Fibroblast of lung (primary cell): ENCODE data around the gene OXCT2.

ENCODE experiments used
- EZH2 ChIP-seq: IDR thresholded peaks from 2 replicates; pipeline ENCODE4 v1.5.1; 2012; ENCODE audit warnings: low read length, control low read depth, mild to moderate bottlenecking; ENCODE audit errors: missing control alignments
- TF ChIP-seq, protein P1 (sequence below), 2 donors: IDR thresholded peaks in 1 of 2; conservative IDR thresholded peaks in 1 of 2; 1 replicate in 1 of 2; 2 replicates in 1 of 2; pipeline ENCODE4 v1.5.1; 2011 to 2012; ENCODE audit warnings: low read length in 2 of 2, control low read depth in 1 of 2, inconsistent platforms in 1 of 2, low read depth in 1 of 2, mild to moderate bottlenecking in 1 of 2

- TF ChIP-seq, protein P1, sequence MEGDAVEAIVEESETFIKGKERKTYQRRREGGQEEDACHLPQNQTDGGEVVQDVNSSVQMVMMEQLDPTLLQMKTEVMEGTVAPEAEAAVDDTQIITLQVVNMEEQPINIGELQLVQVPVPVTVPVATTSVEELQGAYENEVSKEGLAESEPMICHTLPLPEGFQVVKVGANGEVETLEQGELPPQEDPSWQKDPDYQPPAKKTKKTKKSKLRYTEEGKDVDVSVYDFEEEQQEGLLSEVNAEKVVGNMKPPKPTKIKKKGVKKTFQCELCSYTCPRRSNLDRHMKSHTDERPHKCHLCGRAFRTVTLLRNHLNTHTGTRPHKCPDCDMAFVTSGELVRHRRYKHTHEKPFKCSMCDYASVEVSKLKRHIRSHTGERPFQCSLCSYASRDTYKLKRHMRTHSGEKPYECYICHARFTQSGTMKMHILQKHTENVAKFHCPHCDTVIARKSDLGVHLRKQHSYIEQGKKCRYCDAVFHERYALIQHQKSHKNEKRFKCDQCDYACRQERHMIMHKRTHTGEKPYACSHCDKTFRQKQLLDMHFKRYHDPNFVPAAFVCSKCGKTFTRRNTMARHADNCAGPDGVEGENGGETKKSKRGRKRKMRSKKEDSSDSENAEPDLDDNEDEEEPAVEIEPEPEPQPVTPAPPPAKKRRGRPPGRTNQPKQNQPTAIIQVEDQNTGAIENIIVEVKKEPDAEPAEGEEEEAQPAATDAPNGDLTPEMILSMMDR (conservative IDR thresholded peaks at IDR 0.05 in 1 of 2, IDR thresholded peaks at IDR 0.05 in 1 of 2; ENCODE audit: low read depth in 1 of 2, low read length in 2 of 2) = no peak
- TF ChIP-seq EZH2 = no peak
Measured at GRCh38 chr1:39781349-39781715, 10.2 kb upstream of the OXCT2 start.
